Body of pancreas (tissue), 4 donors: ENCODE results near the gene ZC2HC1B. TPM values are rescaled to one million over a fixed set of nuclear protein-coding genes. Genes with fewer than 3 reads are reported as not detected.
"Not testable (repeated sequence)": the region's sequence is repeated elsewhere in the genome, so short reads cannot be mapped to it uniquely, and the experiment has no call there.

Experiments used
- ATAC-seq: fragments of 150-250 bp; one replicate; pipeline ENCODE4 v1.9.1; 2016
- DNase-seq, 4 donors: peaks; one replicate each; pipeline ENCODE4 v3.0.0-alpha.2; 2019
- H3K27ac ChIP-seq, 4 donors: fragments of 200-600 bp; sonication (generic); 1 replicate in 3 of 4; 2 replicates in 1 of 4; pipeline versions ENCODE4 v1.5.1 to v1.6.1; 2016 to 2019; ENCODE audit warnings: mild to moderate bottlenecking in 1 of 4, mixed read lengths in 1 of 4, moderate library complexity in 1 of 4
- H3K27me3 ChIP-seq, 2 donors: fragments of 200-600 bp; sonication (generic); one replicate each; pipeline ENCODE4 v1.6.0; 2016; ENCODE audit warnings: mild to moderate bottlenecking in 1 of 2
- H3K36me3 ChIP-seq, 2 donors: fragments of 200-600 bp; sonication (generic); replicated peaks in 1 of 2; 2 replicates each; pipeline ENCODE4 v1.5.1; 2016; ENCODE audit warnings: low read depth in 2 of 2; ENCODE audit not compliant: insufficient read depth in 1 of 2
- H3K4me1 ChIP-seq: fragments of 200-600 bp; sonication (generic); one replicate; pipeline ENCODE4 v1.6.0; 2016
- H3K4me3 ChIP-seq, 2 donors: fragments of 200-600 bp; sonication (generic); 1 replicate in 1 of 2; 2 replicates in 1 of 2; pipeline ENCODE4 v1.5.1; 2016 to 2019
- H3K9me3 ChIP-seq, 3 donors: fragments of 200-600 bp; sonication (generic); 1 replicate in 2 of 3; 2 replicates in 1 of 3; pipeline ENCODE4 v1.5.1; 2016
- POLR2A ChIP-seq, 3 donors: fragments of 450-650 bp; IDR thresholded peaks; one replicate each; pipeline ENCODE4 v1.6.1; 2016; ENCODE audit warnings: antibody characterized with exemption in 3 of 3, mild to moderate bottlenecking in 2 of 3
- WGBS, 2 donors: methylation state at CpG; one replicate each; pipeline ENCODE4 v1.1.5; 2017; 5-methylcytosine and 5-hydroxymethylcytosine counted together
- intact Hi-C: fragments of 100-400 bp; cut with DNase I; formaldehyde crosslinking; loops from one replicate; pipeline ENCODE4 v1.15.1; 2023
- total RNA-seq, 2 donors: library from RNA; depleted of rRNA; stranded (reverse); fragments of >200 nt; gene quantifications; one replicate each; pipeline ENCODE4 v1.1.0, GENCODE V29; 2016
- TF ChIP-seq, protein P1 (sequence below), 7 experiments: fragments of 450-650 bp in 4 of 7; fragments of 200-600 bp in 3 of 7; sonication (generic) in 3 of 7; IDR thresholded peaks; one replicate each; pipeline ENCODE4 v1.5.1; 2016 to 2019; ENCODE audit warnings: antibody characterized with exemption in 7 of 7

The ZC2HC1B gene
- total RNA-seq, 2 donors from 2014 or later, result not detected

DNA sequence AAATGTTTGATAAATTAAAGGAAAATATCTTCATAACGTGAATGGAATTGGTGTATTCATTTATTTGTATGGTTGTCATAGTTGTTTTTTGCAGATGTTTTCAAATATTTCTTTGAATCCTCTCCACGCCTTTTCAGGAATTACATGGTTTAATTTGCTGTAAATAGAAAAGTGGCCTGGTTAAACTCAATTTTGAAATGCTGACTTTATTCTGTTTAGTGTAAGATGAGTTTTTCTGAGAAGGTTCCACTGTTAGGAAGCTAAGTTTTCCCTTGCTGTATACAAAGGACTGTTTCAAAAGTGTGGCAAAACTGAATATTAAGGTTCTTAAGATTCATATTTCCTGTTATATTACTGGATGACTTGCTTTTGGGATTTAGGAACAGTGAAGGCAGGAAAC is 503 bp upstream of the ZC2HC1B start:
- peaks cover 0 to 23% of the 10 kb centered on the region in 2 donors for H3K36me3 ChIP-seq
- intact Hi-C loops, result no loop called here
- DNase-seq (no peak), ATAC-seq (no peak)
- H3K9me3 ChIP-seq, result no peaks in the 10 kb centered on the region
- 91 to 94% methylated on average over 2 of the region's 2 CpGs for WGBS, 2 donors
- H3K27ac ChIP-seq, result no peak overlapping the region
- H3K4me1 ChIP-seq, result no peaks in the 10 kb centered on the region
- TF ChIP-seq, protein P1, sequence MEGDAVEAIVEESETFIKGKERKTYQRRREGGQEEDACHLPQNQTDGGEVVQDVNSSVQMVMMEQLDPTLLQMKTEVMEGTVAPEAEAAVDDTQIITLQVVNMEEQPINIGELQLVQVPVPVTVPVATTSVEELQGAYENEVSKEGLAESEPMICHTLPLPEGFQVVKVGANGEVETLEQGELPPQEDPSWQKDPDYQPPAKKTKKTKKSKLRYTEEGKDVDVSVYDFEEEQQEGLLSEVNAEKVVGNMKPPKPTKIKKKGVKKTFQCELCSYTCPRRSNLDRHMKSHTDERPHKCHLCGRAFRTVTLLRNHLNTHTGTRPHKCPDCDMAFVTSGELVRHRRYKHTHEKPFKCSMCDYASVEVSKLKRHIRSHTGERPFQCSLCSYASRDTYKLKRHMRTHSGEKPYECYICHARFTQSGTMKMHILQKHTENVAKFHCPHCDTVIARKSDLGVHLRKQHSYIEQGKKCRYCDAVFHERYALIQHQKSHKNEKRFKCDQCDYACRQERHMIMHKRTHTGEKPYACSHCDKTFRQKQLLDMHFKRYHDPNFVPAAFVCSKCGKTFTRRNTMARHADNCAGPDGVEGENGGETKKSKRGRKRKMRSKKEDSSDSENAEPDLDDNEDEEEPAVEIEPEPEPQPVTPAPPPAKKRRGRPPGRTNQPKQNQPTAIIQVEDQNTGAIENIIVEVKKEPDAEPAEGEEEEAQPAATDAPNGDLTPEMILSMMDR (IDR thresholded peaks at IDR 0.05), result no peak
- TF ChIP-seq POLR2A (IDR thresholded peaks at IDR 0.05), result no peak
- no peak overlapping the region for H3K4me3 ChIP-seq
- no peaks in the 10 kb centered on the region for H3K27me3 ChIP-seq

DNA sequence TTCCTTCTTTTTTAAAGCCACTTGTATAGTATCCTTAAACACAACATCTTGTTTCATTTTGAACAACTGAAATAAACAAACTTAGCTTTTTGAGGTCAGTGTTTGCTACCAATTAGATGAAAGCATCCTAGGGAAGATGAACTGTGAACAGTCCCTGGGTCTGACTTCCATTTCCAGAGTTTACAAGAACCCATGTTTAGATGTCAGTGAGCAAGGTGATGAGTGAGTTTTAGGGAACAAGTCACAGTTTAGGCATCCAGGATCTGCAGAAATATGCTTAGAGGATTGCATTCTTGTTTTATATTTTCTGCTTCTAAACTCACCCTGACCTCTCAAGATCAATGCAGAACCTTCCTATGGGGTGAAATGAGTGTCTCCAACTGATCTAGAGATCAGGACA is 3.0 kb downstream of the ZC2HC1B start:
- no peak for ATAC-seq
- TF ChIP-seq, protein P1 (IDR thresholded peaks at IDR 0.05), result no peak
- TF ChIP-seq POLR2A (IDR thresholded peaks at IDR 0.05), result no peak
- peaks cover 0 to 7% of the 10 kb centered on the region in 2 donors for H3K36me3 ChIP-seq
- H3K4me3 ChIP-seq, result no peak overlapping the region
- no peaks in the 10 kb centered on the region for H3K4me1 ChIP-seq
- H3K27me3 ChIP-seq, result no peaks in the 10 kb centered on the region
- no peak for DNase-seq
- no peaks in the 10 kb centered on the region for H3K9me3 ChIP-seq
- no peak overlapping the region for H3K27ac ChIP-seq
- intact Hi-C loops, result no loop called here

DNA sequence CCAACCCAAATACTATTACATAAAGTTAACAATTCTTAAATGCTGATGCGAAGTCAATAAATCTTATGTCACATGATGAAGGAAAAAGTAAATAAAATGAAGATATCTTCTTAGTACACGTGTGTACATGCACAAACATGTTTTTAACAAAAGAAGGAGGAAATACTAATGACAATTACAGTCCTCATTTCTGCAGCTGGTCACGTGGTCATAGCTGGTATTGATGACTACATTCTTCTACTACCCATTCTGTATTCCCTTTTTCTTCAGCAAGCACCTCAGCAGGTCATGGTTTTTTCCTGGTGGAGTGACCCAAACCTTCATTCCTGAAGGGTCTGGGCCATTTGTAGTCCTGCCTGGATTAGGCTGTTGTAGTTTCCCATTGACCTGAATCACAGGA is 4.5 kb downstream of the ZC2HC1B start:
- WGBS, 2 donors, result 86 to 87% methylated on average over 3 of the region's 3 CpGs
- DNase-seq, H3K36me3 ChIP-seq, H3K27me3 ChIP-seq, H3K9me3 ChIP-seq, H3K27ac ChIP-seq, H3K4me3 ChIP-seq, ATAC-seq, intact Hi-C loops, H3K4me1 ChIP-seq: not testable (repeated sequence)

DNA sequence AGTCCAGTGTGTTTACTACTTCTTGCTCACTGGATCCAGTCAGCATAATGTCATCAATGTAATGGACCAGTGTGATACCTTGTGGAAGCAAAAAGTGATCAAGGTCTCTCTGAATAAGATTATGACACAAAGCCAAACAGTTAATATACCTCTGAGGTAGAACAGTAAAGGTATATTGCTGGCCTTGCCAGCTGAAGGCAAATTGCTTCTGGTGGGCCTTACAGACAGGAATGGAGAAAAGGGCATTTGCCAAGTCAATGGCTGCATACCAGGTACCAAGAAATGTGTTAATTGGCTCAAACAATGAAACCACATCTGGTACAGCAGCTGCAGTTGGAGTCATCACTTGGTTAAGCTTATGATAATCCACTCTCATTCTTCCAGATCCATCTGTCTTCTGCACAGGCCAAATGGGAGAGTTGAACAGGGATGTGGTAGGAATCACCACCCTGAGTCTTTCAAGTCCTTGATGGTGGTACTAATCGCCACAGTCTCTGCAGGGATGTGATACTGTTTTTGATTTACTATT is 7.0 kb downstream of the ZC2HC1B start:
- WGBS, 2 donors, result 80 to 86% methylated on average over 1 of the region's 1 CpG
- ATAC-seq, DNase-seq, intact Hi-C loops, H3K4me1 ChIP-seq, H3K36me3 ChIP-seq, H3K27me3 ChIP-seq, H3K9me3 ChIP-seq, H3K27ac ChIP-seq, H3K4me3 ChIP-seq: not testable (repeated sequence)

DNA sequence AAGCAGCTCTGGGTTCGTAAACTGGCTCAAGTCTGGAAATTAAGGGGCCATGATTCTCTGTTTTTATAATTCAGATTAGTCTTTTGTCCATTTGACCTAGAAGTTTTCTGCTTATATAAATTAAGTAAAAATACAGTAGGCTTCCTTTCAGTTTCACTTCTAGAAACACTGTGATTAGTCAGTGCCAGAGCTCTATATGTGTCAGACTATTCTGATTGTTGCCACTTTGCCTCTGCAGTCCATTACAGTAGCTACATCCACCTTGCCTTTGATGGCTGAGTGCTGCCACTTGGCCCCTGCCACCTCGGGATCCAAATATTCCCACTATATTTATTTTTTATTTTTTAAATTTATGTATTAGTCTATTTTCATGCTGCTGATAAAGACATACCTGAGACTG is 7.9 kb downstream of the ZC2HC1B start:
- no peak for DNase-seq
- WGBS, 2 donors, result 83 to 90% methylated on average over 2 of the region's 2 CpGs
- no peak for ATAC-seq
- Histone ChIP-seq H3K9me3 (no peaks in the 10 kb centered on the region), H3K36me3 (no peaks in the 10 kb centered on the region), H3K4me1 (no peaks in the 10 kb centered on the region), H3K27ac (no peak overlapping the region), H3K27me3 (no peaks in the 10 kb centered on the region), H3K4me3 (no peak overlapping the region)
- no peak for TF ChIP-seq POLR2A (IDR thresholded peaks at IDR 0.05)
- TF ChIP-seq, protein P1 (IDR thresholded peaks at IDR 0.05), result no peak
- intact Hi-C loops, result no loop called here

DNA sequence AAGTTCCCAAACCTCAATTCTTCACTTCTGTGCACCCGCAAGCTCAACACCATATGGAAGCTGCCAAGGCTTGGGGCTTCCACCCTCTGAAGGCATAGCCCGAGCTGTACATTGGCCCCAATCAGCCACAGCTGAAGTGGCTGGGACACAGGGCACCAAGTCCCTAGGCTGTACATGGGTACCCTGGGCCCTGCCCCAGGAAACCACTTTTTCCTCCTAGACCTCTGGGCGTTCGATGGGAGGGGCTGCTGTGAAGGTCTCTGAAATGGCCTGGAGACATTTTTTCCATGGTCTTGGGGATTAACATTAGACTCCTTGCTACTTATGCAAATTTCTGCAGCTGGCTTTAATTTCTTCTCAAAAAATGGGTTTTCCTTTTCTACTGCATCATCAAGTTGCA is 9.3 kb downstream of the ZC2HC1B start:
- H3K27ac ChIP-seq, intact Hi-C loops, H3K9me3 ChIP-seq, H3K4me1 ChIP-seq, H3K4me3 ChIP-seq, ATAC-seq, H3K36me3 ChIP-seq, DNase-seq, H3K27me3 ChIP-seq: not testable (repeated sequence)
- whole genome bisulfite sequencing, 2 donors, result 85 to 92% methylated on average over 4 of the region's 4 CpGs

DNA sequence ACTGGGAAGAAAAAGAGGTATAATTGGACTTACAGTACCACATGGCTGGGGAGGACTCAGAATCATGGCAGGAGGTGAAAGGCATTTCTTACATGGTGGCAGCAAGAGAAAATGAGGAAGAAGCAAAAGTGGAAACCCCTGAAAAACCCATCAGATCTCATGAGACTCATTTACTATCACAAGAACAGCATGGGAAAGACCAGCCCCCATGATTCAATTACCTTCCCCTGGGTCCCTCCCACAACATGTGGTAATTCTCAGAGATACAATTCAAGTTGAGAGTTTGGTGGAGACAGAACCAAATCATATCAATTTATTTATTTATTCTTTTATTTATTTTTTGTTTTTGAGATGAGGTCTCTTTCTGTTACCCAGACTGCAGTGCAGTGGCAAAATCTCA is 10.2 kb downstream of the ZC2HC1B start:
- ATAC-seq, H3K4me3 ChIP-seq, H3K27ac ChIP-seq, DNase-seq, intact Hi-C loops, H3K9me3 ChIP-seq, H3K4me1 ChIP-seq, H3K27me3 ChIP-seq, H3K36me3 ChIP-seq: not testable (repeated sequence)
